ENCODE data around the gene TMEM40. TPM values are rescaled to one million over a fixed set of nuclear protein-coding genes. Genes with fewer than 3 reads are reported as not detected.

The TMEM40 gene
- total RNA-seq, 1 donor from 2014 or later, result 0.10 TPM

Other genes starting within 250 kb of the TMEM40 start
- gene MKRN2OS, start 213.8 kb downstream of the TMEM40 start, total RNA-seq, result 1.8 and 2.8 TPM in 2 replicates
- 37.7 and 38.9 TPM in 2 replicates for gene MKRN2, start 202.2 kb downstream of the TMEM40 start, total RNA-seq
- gene RAF1, start 95.1 kb downstream of the TMEM40 start, total RNA-seq, result 74.8 and 96.9 TPM in 2 replicates
- gene CAND2, start 37.4 kb upstream of the TMEM40 start, total RNA-seq, result 1.0 and 2.7 TPM in 2 replicates
- 664 and 705 TPM in 2 replicates for gene RPL32, start 82.3 kb upstream of the TMEM40 start, total RNA-seq

Data from renal cortical epithelial cell (primary cell).